ENCODE results near the gene BTN3A1.

Gene BTN3A1

DNA sequence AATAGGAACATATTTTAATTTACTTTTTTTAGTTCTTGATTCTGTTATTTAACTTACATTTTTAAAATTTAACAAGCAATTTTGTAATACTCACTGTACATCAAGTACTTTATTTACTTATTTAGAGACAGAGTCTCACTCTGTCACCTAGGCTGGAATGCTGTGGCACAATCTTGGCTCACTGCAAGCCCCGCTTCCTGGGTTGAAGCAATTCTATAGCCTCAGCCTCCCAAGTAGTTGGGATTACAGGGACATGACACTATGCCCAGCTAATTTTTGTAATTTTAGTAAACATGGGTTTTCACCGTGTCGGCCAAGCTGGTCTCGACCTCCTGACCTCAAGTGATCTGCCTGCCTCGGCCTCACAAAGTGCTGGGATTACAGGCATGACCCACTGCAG lies 45.2 kb downstream of the BTN3A1 start:
- TF ChIP-seq TAF1 (IDR thresholded peaks at IDR 0.05; ENCODE audit: borderline replicate concordance, insufficient read depth, low read length) (no peak), REST (IDR thresholded peaks at IDR 0.05; ENCODE audit: insufficient read depth in 1 of 2, low read depth in 2 of 2, low read length in 2 of 2) (no peak), FOXP2 (optimal IDR thresholded peaks at IDR 0.05; ENCODE audit: borderline replicate concordance, extremely low read depth, extremely low read length, insufficient read depth) (no peak)

- TF ChIP-seq POLR2AphosphoS5 (IDR thresholded peaks at IDR 0.05; ENCODE audit: low read depth, low read length) (no peak), SIN3A (IDR thresholded peaks at IDR 0.05; ENCODE audit: borderline replicate concordance, insufficient read depth, low read length) (no peak), REST (IDR thresholded peaks at IDR 0.05; ENCODE audit: insufficient read depth in 1 of 2, low read depth in 2 of 2, low read length in 2 of 2) (no peak), FOXP2 (optimal IDR thresholded peaks at IDR 0.05; ENCODE audit: borderline replicate concordance, extremely low read depth, extremely low read length, insufficient read depth) (no peak), TAF1 (IDR thresholded peaks at IDR 0.05; ENCODE audit: borderline replicate concordance, insufficient read depth, low read length) (no peak)
Observed at GRCh38 chr6:26450240-26450639, 48.2 kb downstream of the BTN3A1 start.

DNA sequence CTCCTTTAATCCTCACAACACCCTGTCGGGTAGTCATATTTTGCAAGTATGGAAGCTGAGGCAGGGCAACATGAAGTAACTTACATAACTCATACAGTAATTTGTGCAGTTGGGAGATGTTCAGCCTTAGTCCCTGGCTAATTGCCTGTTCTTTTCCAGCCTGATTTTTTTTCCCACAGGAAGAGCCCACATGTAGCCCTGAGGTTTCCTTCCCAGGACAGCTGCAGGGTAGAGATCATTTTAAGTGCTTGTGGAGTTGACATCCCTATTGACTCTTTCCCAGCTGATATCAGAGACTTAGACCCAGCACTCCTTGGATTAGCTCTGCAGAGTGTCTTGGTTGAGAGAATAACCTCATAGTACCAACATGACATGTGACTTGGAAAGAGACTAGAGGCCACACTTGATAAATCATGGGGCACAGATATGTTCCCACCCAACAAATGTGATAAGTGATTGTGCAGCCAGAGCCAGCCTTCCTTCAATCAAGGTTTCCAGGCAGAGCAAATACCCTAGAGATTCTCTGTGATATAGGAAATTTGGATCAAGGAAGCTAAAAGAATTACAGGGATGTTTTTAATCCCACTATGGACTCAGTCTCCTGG lies 50.7 kb downstream of the BTN3A1 start:
- no peak for TF ChIP-seq TAF1 (IDR thresholded peaks at IDR 0.05; ENCODE audit: borderline replicate concordance, insufficient read depth, low read length)
- TF ChIP-seq SIN3A (IDR thresholded peaks at IDR 0.05; ENCODE audit: borderline replicate concordance, insufficient read depth, low read length) = no peak
- TF ChIP-seq POLR2AphosphoS5 (IDR thresholded peaks at IDR 0.05; ENCODE audit: low read depth, low read length) = no peak

- TF ChIP-seq REST (IDR thresholded peaks at IDR 0.05; ENCODE audit: insufficient read depth in 1 of 2, low read depth in 2 of 2, low read length in 2 of 2) (no peak), FOXP2 (optimal IDR thresholded peaks at IDR 0.05; ENCODE audit: borderline replicate concordance, extremely low read depth, extremely low read length, insufficient read depth) (no peak), SIN3A (IDR thresholded peaks at IDR 0.05; ENCODE audit: borderline replicate concordance, insufficient read depth, low read length) (no peak), TAF1 (IDR thresholded peaks at IDR 0.05; ENCODE audit: borderline replicate concordance, insufficient read depth, low read length) (no peak), POLR2AphosphoS5 (IDR thresholded peaks at IDR 0.05; ENCODE audit: low read depth, low read length) (no peak)
Observed at GRCh38 chr6:26454631-26455030, 52.6 kb downstream of the BTN3A1 start.

DNA sequence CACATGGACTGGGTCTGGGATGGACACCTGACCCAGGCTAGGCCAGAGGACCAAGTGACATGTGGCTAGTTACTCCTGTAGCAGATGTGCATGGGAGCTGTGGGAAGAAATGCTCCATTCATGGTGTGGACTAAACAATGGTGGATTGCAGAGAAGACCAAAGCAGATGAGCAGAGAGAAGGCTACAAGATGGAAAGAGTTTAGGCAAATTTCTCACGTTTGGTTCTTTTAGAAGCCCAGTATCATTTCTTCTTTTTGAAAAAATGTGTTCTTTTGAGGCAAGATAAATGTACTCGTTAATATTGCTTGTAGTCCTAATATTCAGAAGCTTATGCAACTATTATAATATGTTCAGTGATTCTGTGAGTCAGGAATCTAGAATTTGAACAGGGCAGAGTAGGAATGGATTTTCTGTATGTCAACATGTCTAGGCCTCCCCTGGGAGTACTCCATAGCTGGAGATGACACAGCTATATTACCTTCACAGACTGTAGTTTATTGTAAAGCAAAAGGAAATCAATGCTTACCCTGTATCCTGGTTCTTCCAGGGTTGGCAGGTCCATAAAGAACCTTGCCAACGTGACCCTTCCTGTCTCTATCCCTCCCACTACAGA lies 53.4 kb downstream of the BTN3A1 start:
- TF ChIP-seq TAF1 (IDR thresholded peaks at IDR 0.05; ENCODE audit: borderline replicate concordance, insufficient read depth, low read length) = no peak
- TF ChIP-seq POLR2AphosphoS5 (IDR thresholded peaks at IDR 0.05; ENCODE audit: low read depth, low read length) = no peak
- no peak for TF ChIP-seq REST (IDR thresholded peaks at IDR 0.05; ENCODE audit: insufficient read depth in 1 of 2, low read depth in 2 of 2, low read length in 2 of 2)
- no peak for TF ChIP-seq SIN3A (IDR thresholded peaks at IDR 0.05; ENCODE audit: borderline replicate concordance, insufficient read depth, low read length)
- TF ChIP-seq FOXP2 (optimal IDR thresholded peaks at IDR 0.05; ENCODE audit: borderline replicate concordance, extremely low read depth, extremely low read length, insufficient read depth) = no peak

Measured in PFSK-1 (cell line).